GM23338 (cell line): ENCODE results near the gene JAGN1. TPM values are rescaled to one million over a fixed set of nuclear protein-coding genes. Genes with fewer than 3 reads are reported as not detected.

Experiments used
- ATAC-seq: fragments of 200-7000 bp; cut with Tn5 transposase; 3 replicates; pipeline ENCODE4 v1.9.1; 2020
- DNase-seq: peaks from one replicate; pipeline ENCODE4 v3.0.0-alpha.2; 2015; ENCODE audit warnings: low spot score
- H2AFZ ChIP-seq: fragments of 200-600 bp; sonication (generic); 2 replicates; pipeline ENCODE4 v1.8.0; 2016; ENCODE audit warnings: antibody characterized with exemption, mild to moderate bottlenecking, moderate library complexity
- H3F3A ChIP-seq: fragments of 200-600 bp; sonication (generic); replicated peaks from 2 replicates; pipeline ENCODE4 v1.8.0; 2017; ENCODE audit warnings: antibody characterized with exemption, mixed run types, low read depth
- H3K27ac ChIP-seq: fragments of 200-600 bp; sonication (generic); 2 replicates; pipeline ENCODE4 v1.6.1; 2016; ENCODE audit warnings: low read depth
- H3K27me3 ChIP-seq: fragments of 200-600 bp; sonication (generic); 2 replicates; pipeline ENCODE4 v1.8.0; 2016; ENCODE audit warnings: mild to moderate bottlenecking, mixed run types, moderate library complexity; ENCODE audit not compliant: insufficient read depth
- H3K36me3 ChIP-seq: fragments of 200-600 bp; sonication (generic); 2 replicates; pipeline ENCODE4 v1.8.0; 2016; ENCODE audit warnings: mild to moderate bottlenecking; ENCODE audit not compliant: insufficient read depth
- H3K4me1 ChIP-seq: fragments of 200-600 bp; sonication (generic); 2 replicates; pipeline ENCODE4 v1.8.0; 2016; ENCODE audit warnings: mild to moderate bottlenecking, moderate library complexity; ENCODE audit not compliant: insufficient read depth
- H3K4me2 ChIP-seq: fragments of 200-600 bp; sonication (generic); 2 replicates; pipeline ENCODE4 v1.7.1; 2017; ENCODE audit warnings: mixed run types
- H3K4me3 ChIP-seq: fragments of 200-600 bp; sonication (generic); 2 replicates; pipeline ENCODE4 v1.6.1; 2016; ENCODE audit warnings: mixed run types
- H3K79me2 ChIP-seq: fragments of 200-600 bp; sonication (generic); replicated peaks from 2 replicates; pipeline ENCODE4 v1.8.0; 2017; ENCODE audit warnings: mild to moderate bottlenecking; ENCODE audit not compliant: insufficient read depth
- H3K9me2 ChIP-seq: fragments of 200-600 bp; sonication (generic); 2 replicates; pipeline ENCODE4 v1.8.0; 2017; ENCODE audit not compliant: insufficient read depth
- H4K20me1 ChIP-seq: fragments of 200-600 bp; sonication (generic); replicated peaks from 2 replicates; pipeline ENCODE4 v1.8.0; 2017; ENCODE audit warnings: mild to moderate bottlenecking; ENCODE audit not compliant: insufficient read depth
- H3K27ac Mint-ChIP-seq: 2 replicates; pipeline ENCODE4 v1.8.0; 2020; ENCODE audit warnings: inconsistent platforms, mild to moderate bottlenecking, moderate library complexity, mixed read lengths
- H3K27me3 Mint-ChIP-seq: 3 replicates; pipeline ENCODE4 v1.8.0; 2022; ENCODE audit warnings: low read depth, mild to moderate bottlenecking, moderate library complexity, mixed read lengths, inconsistent platforms; ENCODE audit not compliant: insufficient read depth, poor library complexity
- H3K36me3 Mint-ChIP-seq: 3 replicates; pipeline ENCODE4 v1.8.0; 2021; ENCODE audit warnings: low read depth, mild to moderate bottlenecking, inconsistent platforms, moderate library complexity, mixed read lengths
- H3K4me1 Mint-ChIP-seq: 3 replicates; pipeline ENCODE4 v1.8.0; 2020; ENCODE audit warnings: mild to moderate bottlenecking, inconsistent platforms, mixed read lengths
- H3K4me3 Mint-ChIP-seq: 3 replicates; pipeline ENCODE4 v1.8.0; 2021; ENCODE audit warnings: moderate library complexity, mild to moderate bottlenecking, inconsistent platforms, mixed read lengths
- H3K9me3 Mint-ChIP-seq: 3 replicates; pipeline ENCODE4 v1.8.0; 2020; ENCODE audit warnings: moderate library complexity, mild to moderate bottlenecking, inconsistent platforms, mixed read lengths
- CTCF ChIP-seq, 2 experiments: fragments of 200-600 bp in 1 of 2; sonication (generic) in 1 of 2; conservative IDR thresholded peaks; 2 replicates each; pipeline versions ENCODE4 v1.5.1 to v1.6.1; 2016 to 2017; ENCODE audit warnings: antibody characterized with exemption in 2 of 2, low read depth in 2 of 2, mild to moderate bottlenecking in 2 of 2, moderate library complexity in 1 of 2
- ETS1 ChIP-seq: IDR thresholded peaks from 2 replicates; pipeline ENCODE4 v1.6.1; 2016; ENCODE audit warnings: antibody characterized with exemption
- EZH2 ChIP-seq: fragments of 200-600 bp; sonication (generic); IDR thresholded peaks from one replicate; pipeline ENCODE4 v1.8.0; 2017; ENCODE audit warnings: antibody characterized with exemption, mild to moderate bottlenecking, low read depth; ENCODE audit not compliant: unreplicated experiment
- NANOG ChIP-seq: IDR thresholded peaks from 2 replicates; pipeline ENCODE4 v1.6.1; 2016; ENCODE audit warnings: antibody characterized with exemption, borderline replicate concordance
- REST ChIP-seq: IDR thresholded peaks from one replicate; pipeline ENCODE4 v1.6.1; 2018; ENCODE audit warnings: antibody characterized with exemption; ENCODE audit not compliant: unreplicated experiment
- STAT1 ChIP-seq: IDR thresholded peaks from one replicate; pipeline ENCODE4 v1.6.1; 2016; ENCODE audit warnings: antibody characterized with exemption; ENCODE audit not compliant: unreplicated experiment
- ZNF114 ChIP-seq: fragments of 250-450 bp; sonication (Bioruptor Pico); IDR thresholded peaks from 2 replicates; pipeline ENCODE4 v1.5.0; 2020; ENCODE audit warnings: mild to moderate bottlenecking, moderate library complexity
- ZNF331 ChIP-seq: fragments of 250-450 bp; sonication (Bioruptor Pico); IDR thresholded peaks from 2 replicates; pipeline ENCODE4 v1.5.0; 2020; ENCODE audit warnings: low read depth, mild to moderate bottlenecking, moderate library complexity
- polyA plus RNA-seq: library from polyadenylated mRNA; unstranded; fragments of >200 nt; fragmentation: Nextera tagmentation; extraction: Ambion mirVana; gene quantifications from 2 replicates; pipeline ENCODE4 v1.2.1, GENCODE V29; 2016
- total RNA-seq: library from RNA; depleted of rRNA; stranded (reverse); fragments of >200 nt; shearing (Covaris generic); gene quantifications from 2 replicates; pipeline ENCODE4 v1.2.3, GENCODE V29; 2014

The JAGN1 gene
- total and polyA plus RNA-seq, 2 experiments from 2014 or later, result 22.5 to 32.0 TPM

- H3K36me3 Mint-ChIP-seq, result peaks cover 16% of the 10 kb centered on the region
- peaks cover 11% of the 10 kb centered on the region for H3K27me3 Mint-ChIP-seq
- H3K27me3 ChIP-seq, result peaks cover 8% of the 10 kb centered on the region; the same call in 1 of the 2 replicates
- TF ChIP-seq NANOG, result no peak
- no peak for TF ChIP-seq CTCF (conservative IDR thresholded peaks at IDR 0.05; ENCODE audit: low read depth in 2 of 2)
- no peak for TF ChIP-seq ETS1
- no peak for TF ChIP-seq REST
- TF ChIP-seq EZH2, result no peak
- TF ChIP-seq ZNF114, result no peak
- TF ChIP-seq ZNF331 (CRISPR knock-in tag), result no peak
- TF ChIP-seq STAT1, result no peak
- H3K27ac Mint-ChIP-seq, result no peak overlapping the region
- no peaks in the 10 kb centered on the region for H3K9me2 ChIP-seq
- H3K4me1 ChIP-seq, result peaks cover 5% of the 10 kb centered on the region
- H3K4me3 ChIP-seq, result peak overlapping the region; percentile 85
- no peaks in the 10 kb centered on the region; the same call in 1 of the 2 replicates for H3K79me2 ChIP-seq
- H3K9me3 Mint-ChIP-seq, result peaks cover 12% of the 10 kb centered on the region; the same call in 2 of the 3 replicates
- H3K4me2 ChIP-seq, result peak overlapping the region; percentile 93
- peaks cover 6% of the 10 kb centered on the region; the same call in 1 of the 2 replicates for H3K36me3 ChIP-seq
- no peaks in the 10 kb centered on the region for H4K20me1 ChIP-seq
- H3F3A ChIP-seq, result 0 out of 2 replicates have a peak, but pooled peaks cover 5% of the 10 kb centered on the region
- no peak for DNase-seq
- peaks cover 10% of the 10 kb centered on the region for H3K4me1 Mint-ChIP-seq
- peak overlapping the region; percentile 95 for H2AFZ ChIP-seq
- H3K27ac ChIP-seq, result 0 out of 2 replicates have a peak overlapping the region, but pooled peaks have one; percentile 39
- peak overlapping the region; percentile 89 for H3K4me3 Mint-ChIP-seq
- ATAC-seq, result no peak; the same call in 2 of the 3 replicates
Measured at GRCh38 chr3:9932535-9932842, 42.1 kb downstream of the JAGN1 start.
